ENCODE measurements around the gene OVAAL.
A peak's percentile ranks its signal among the peaks of the same experiment; 100 is the strongest.

Gene OVAAL

GRCh38 chr1:180558664-180559063, at the start of gene OVAAL:
Gene OVAAL (plus strand): TSS chr1:180558964.
- no peak for TF ChIP-seq CTCF (IDR thresholded peaks at IDR 0.05; ENCODE audit: low read depth, low read length)
- no peak for DNase-seq (ENCODE audit: extremely low read depth, low read depth)

- no peak for TF ChIP-seq CTCF (IDR thresholded peaks at IDR 0.05; ENCODE audit: low read depth, low read length)
- DNase-seq (ENCODE audit: extremely low read depth, low read depth) = no peak
These were observed 47.9 kb upstream of the OVAAL start for GRCh38 chr1:180510882-180511281.

DNA sequence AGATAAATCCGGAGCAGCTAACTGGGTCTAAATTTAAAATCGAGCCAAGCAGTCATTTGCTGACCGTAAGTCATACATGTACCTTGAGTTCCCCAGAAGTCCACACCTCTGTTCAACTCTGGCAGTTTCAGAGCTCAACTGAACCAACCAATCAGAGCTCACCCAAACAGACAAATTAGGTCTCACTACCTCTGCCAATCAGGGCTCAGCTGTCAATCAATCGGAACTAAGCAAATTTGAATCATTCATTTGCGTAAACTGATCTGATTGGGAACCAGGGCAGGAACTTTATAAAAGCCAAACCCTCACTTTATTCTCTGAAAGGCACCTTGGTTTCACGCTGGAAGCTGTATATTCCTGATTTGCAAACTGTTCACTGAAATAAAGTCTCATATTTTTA, 45.2 kb upstream of the OVAAL start:
- no peak for TF ChIP-seq CTCF (IDR thresholded peaks at IDR 0.05; ENCODE audit: low read depth, low read length)
- no peak for DNase-seq (ENCODE audit: extremely low read depth, low read depth)

GRCh38 chr1:180515364-180515763, 43.4 kb upstream of the OVAAL start:
- no peak for DNase-seq (ENCODE audit: extremely low read depth, low read depth)
- TF ChIP-seq CTCF (IDR thresholded peaks at IDR 0.05; ENCODE audit: low read depth, low read length) = no peak

- peak; percentile 63 for DNase-seq (ENCODE audit: extremely low read depth, low read depth)
- TF ChIP-seq CTCF (IDR thresholded peaks at IDR 0.05; ENCODE audit: low read depth, low read length) = peak; percentile 81
These were observed 42.8 kb upstream of the OVAAL start for GRCh38 chr1:180515857-180516388.

- no peak for TF ChIP-seq CTCF (IDR thresholded peaks at IDR 0.05; ENCODE audit: low read depth, low read length)
These were observed 38.9 kb upstream of the OVAAL start for GRCh38 chr1:180519846-180520245.

GRCh38 chr1:180521474-180522212, 37.1 kb upstream of the OVAAL start:
- TF ChIP-seq CTCF (IDR thresholded peaks at IDR 0.05; ENCODE audit: low read depth, low read length) = no peak
- no peak for DNase-seq (ENCODE audit: extremely low read depth, low read depth)

More at GRCh38 chr1:180519846-180520245, 38.9 kb upstream of the OVAAL start:
- DNase-seq (ENCODE audit: extremely low read depth, low read depth) = no peak

Measured in AG09319 (cell line).